Thyroid gland (tissue), 4 donors: ENCODE measurements around the gene HNRNPM. TPM values are rescaled to one million over a fixed set of nuclear protein-coding genes. Genes with fewer than 3 reads are reported as not detected.

ENCODE experiments used
- DNase-seq, 2 donors: peaks; one replicate each; pipeline ENCODE4 v3.0.0-alpha.2; 2019
- H3K27ac ChIP-seq, 3 donors: fragments of 200-600 bp; sonication (generic); 1 replicate in 2 of 3; 2 replicates in 1 of 3; pipeline ENCODE4 v1.5.1; 2016 to 2019; ENCODE audit warnings: mild to moderate bottlenecking in 1 of 3, moderate library complexity in 1 of 3
- H3K27me3 ChIP-seq: fragments of 200-600 bp; sonication (generic); one replicate; pipeline ENCODE4 v1.5.1; 2019
- H3K36me3 ChIP-seq, 2 donors: fragments of 200-600 bp; sonication (generic); one replicate each; pipeline ENCODE4 v1.5.1; 2016 to 2019
- H3K4me1 ChIP-seq, 2 donors: fragments of 200-600 bp; sonication (generic); one replicate each; pipeline ENCODE4 v1.5.1; 2017 to 2019
- H3K4me3 ChIP-seq, 3 donors: fragments of 200-600 bp; sonication (generic); replicated peaks in 1 of 3; 1 replicate in 2 of 3; 2 replicates in 1 of 3; pipeline ENCODE4 v1.5.1; 2016; ENCODE audit warnings: mild to moderate bottlenecking in 1 of 3
- H3K9me3 ChIP-seq: fragments of 200-600 bp; sonication (generic); one replicate; pipeline ENCODE4 v1.5.1; 2017
- POLR2A ChIP-seq, 2 donors: fragments of 450-650 bp; IDR thresholded peaks; one replicate each; pipeline ENCODE4 v1.6.1; 2017; ENCODE audit warnings: antibody characterized with exemption in 2 of 2, mild to moderate bottlenecking in 2 of 2, moderate library complexity in 1 of 2
- WGBS, 2 donors: methylation state at CpG; one replicate each; pipeline ENCODE4 v1.1.5; 2017; 5-methylcytosine and 5-hydroxymethylcytosine counted together
- intact Hi-C: fragments of 100-400 bp; cut with DNase I; formaldehyde crosslinking; loops from one replicate; pipeline ENCODE4 v1.15.1; 2023
- total RNA-seq, 4 donors: library from RNA; depleted of rRNA; stranded (reverse); fragments of >200 nt; gene quantifications; one replicate each; pipeline ENCODE4 v1.2.3, GENCODE V29; 2016
- TF ChIP-seq, protein P1 (sequence below), 6 experiments: fragments of 200-600 bp in 3 of 6; fragments of 450-650 bp in 3 of 6; sonication (generic) in 3 of 6; IDR thresholded peaks; one replicate each; pipeline ENCODE4 v1.5.1; 2016 to 2019; ENCODE audit warnings: antibody characterized with exemption in 6 of 6, mild to moderate bottlenecking in 2 of 6, inconsistent platforms in 1 of 6, moderate library complexity in 1 of 6

The HNRNPM gene
- total RNA-seq, 4 donors from 2014 or later = 79.3 to 138 (median 97.2) TPM

DNA sequence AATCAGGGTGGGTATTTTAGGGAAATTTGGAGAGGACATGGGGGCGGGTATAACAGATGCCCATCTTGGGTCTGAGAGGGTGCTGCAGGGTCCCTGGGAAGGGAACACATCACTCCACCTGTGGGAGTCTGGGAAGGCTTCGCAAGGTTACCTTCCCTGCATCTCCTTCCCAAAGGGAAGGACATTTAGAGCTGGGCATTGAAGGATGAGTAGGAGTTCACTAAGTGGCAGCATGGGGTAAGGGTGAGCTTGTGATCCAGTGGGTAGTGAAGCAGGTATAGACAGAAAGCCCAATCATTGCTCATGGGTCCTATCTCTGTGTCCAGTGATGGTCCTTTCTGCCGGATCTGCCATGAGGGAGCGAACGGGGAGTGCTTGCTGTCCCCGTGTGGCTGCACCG, 18.5 kb upstream of the HNRNPM start:
- no peaks in the 10 kb centered on the region for H3K27me3 ChIP-seq
- WGBS, 2 donors = 94 to 95% methylated on average over 7 of the region's 7 CpGs
- intact Hi-C loops = no loop called here
- no peak for DNase-seq
- peaks cover 0 to 18% of the 10 kb centered on the region in 2 donors for H3K4me1 ChIP-seq
- TF ChIP-seq, protein P1, sequence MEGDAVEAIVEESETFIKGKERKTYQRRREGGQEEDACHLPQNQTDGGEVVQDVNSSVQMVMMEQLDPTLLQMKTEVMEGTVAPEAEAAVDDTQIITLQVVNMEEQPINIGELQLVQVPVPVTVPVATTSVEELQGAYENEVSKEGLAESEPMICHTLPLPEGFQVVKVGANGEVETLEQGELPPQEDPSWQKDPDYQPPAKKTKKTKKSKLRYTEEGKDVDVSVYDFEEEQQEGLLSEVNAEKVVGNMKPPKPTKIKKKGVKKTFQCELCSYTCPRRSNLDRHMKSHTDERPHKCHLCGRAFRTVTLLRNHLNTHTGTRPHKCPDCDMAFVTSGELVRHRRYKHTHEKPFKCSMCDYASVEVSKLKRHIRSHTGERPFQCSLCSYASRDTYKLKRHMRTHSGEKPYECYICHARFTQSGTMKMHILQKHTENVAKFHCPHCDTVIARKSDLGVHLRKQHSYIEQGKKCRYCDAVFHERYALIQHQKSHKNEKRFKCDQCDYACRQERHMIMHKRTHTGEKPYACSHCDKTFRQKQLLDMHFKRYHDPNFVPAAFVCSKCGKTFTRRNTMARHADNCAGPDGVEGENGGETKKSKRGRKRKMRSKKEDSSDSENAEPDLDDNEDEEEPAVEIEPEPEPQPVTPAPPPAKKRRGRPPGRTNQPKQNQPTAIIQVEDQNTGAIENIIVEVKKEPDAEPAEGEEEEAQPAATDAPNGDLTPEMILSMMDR (IDR thresholded peaks at IDR 0.05) = no peak
- TF ChIP-seq POLR2A (IDR thresholded peaks at IDR 0.05) = no peak
- no peaks in the 10 kb centered on the region for H3K9me3 ChIP-seq
- H3K36me3 ChIP-seq = peaks cover 17 to 22% of the 10 kb centered on the region in 2 donors
- no peak overlapping the region for H3K27ac ChIP-seq
- no peak overlapping the region for H3K4me3 ChIP-seq

DNA sequence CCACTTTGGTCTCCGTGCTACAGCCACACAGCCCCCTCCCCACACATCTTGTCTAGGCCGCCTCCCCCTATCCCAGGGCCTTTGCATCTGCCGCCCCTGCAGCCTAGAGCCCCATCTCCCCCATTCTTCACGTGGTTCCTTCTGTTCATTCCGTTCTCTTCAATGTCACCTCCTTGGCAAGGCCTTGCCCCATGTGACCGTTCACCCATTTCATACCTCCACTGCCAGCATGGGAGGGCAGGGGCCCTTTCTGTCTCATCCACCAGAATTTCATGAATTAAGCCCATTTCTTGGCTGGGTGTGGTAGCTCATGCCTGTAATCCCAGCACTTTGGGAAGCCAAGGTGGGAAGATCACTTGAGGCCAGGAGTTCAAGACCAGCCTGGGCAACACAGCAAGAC, 15.7 kb upstream of the HNRNPM start:
- intact Hi-C loops = no loop called here
- Histone ChIP-seq H3K36me3 (peaks cover 9 to 11% of the 10 kb centered on the region in 2 donors), H3K4me3 (no peak overlapping the region), H3K27ac (no peak overlapping the region), H3K27me3 (no peaks in the 10 kb centered on the region), H3K4me1 (peaks cover 0 to 7% of the 10 kb centered on the region in 2 donors), H3K9me3 (no peaks in the 10 kb centered on the region)
- DNase-seq = no peak
- no peak for TF ChIP-seq POLR2A (IDR thresholded peaks at IDR 0.05)
- TF ChIP-seq, protein P1 (IDR thresholded peaks at IDR 0.05) = no peak
- WGBS, 2 donors = 90 to 92% methylated on average over 6 of the region's 6 CpGs

DNA sequence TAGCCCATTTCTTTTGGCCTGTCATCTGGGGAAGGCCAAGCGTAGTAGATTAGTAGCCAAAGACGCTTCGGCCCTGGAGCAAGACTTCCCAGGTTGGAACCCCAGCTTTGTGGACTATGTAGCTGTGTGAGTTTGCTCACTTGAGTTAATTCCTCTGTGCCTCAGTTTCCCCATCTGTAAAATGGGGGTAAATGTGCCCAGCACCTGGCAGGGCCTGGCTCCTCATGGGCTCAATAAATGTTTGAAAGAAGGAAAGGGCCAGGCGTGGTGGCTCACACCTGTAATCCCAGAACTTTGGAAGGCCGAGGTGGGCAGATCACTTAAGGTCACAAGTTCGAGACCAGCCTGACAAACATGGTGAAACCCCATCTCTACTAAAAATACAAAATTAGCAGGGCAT, 14.9 kb upstream of the HNRNPM start:
- intact Hi-C loops = no loop called here
- no peaks in the 10 kb centered on the region for H3K9me3 ChIP-seq
- peaks cover 9 to 11% of the 10 kb centered on the region in 2 donors for H3K36me3 ChIP-seq
- no peak overlapping the region for H3K4me3 ChIP-seq
- no peak for TF ChIP-seq POLR2A (IDR thresholded peaks at IDR 0.05)
- TF ChIP-seq, protein P1 (IDR thresholded peaks at IDR 0.05) = no peak
- 96 to 97% methylated on average over 6 of the region's 6 CpGs for WGBS, 2 donors
- peaks cover 0 to 3% of the 10 kb centered on the region in 2 donors for H3K4me1 ChIP-seq
- no peaks in the 10 kb centered on the region for H3K27me3 ChIP-seq
- DNase-seq = no peak
- H3K27ac ChIP-seq = no peak overlapping the region

DNA sequence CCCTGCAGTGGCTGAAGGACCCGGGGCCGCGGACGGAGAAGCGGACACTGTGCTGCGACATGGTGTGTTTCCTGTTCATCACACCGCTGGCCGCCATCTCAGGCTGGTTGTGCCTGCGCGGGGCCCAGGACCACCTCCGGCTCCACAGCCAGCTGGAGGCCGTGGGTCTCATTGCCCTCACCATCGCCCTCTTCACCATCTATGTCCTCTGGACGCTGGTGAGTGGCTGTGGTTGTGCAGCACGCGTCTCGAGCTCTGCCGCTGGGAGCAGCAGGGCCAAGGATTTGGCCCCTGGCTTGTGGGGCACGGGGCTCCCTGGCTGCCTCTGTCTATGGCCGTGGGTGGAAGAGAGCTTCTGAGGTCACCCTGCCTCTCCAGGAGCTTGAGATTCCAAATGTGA, 14.1 kb upstream of the HNRNPM start:
- Histone ChIP-seq H3K4me3 (no peak overlapping the region), H3K4me1 (peaks cover 0 to 3% of the 10 kb centered on the region in 2 donors), H3K27ac (no peak overlapping the region), H3K9me3 (no peaks in the 10 kb centered on the region), H3K36me3 (peaks cover 9 to 11% of the 10 kb centered on the region in 2 donors), H3K27me3 (no peaks in the 10 kb centered on the region)
- DNase-seq = no peak
- WGBS, 2 donors = 93 to 94% methylated on average over 14 to 20 of the region's 20 CpGs
- TF ChIP-seq POLR2A (IDR thresholded peaks at IDR 0.05) = no peak
- TF ChIP-seq, protein P1 (IDR thresholded peaks at IDR 0.05) = no peak
- intact Hi-C loops = no loop called here

DNA sequence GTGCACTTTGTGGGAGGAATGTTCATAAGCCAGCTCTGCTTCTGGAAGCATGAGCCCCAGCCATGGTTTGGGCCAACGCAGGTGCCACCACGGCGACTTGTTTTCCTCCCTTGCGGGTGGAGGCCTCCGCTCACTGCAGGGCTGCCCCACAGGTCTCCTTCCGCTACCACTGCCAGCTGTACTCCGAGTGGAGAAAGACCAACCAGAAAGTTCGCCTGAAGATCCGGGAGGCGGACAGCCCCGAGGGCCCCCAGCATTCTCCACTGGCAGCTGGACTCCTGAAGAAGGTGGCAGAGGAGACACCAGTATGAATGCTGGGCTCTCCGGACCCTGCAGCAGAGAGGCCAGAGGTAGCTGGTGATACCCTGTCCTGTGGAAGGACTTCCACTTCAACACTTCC, 6.5 kb upstream of the HNRNPM start:
- DNase-seq = no peak
- Histone ChIP-seq H3K9me3 (no peaks in the 10 kb centered on the region), H3K4me3 (no peak overlapping the region), H3K27me3 (no peaks in the 10 kb centered on the region), H3K36me3 (peaks cover 0 to 10% of the 10 kb centered on the region in 2 donors), H3K27ac (peak overlapping the region in 2 of 3 donors; percentile 19 to 61), H3K4me1 (peaks cover 4 to 16% of the 10 kb centered on the region in 2 donors)
- no peak for TF ChIP-seq POLR2A (IDR thresholded peaks at IDR 0.05)
- TF ChIP-seq, protein P1 (IDR thresholded peaks at IDR 0.05) = no peak
- intact Hi-C loops = no loop called here
- WGBS, 2 donors = 93 to 96% methylated on average over 8 to 12 of the region's 12 CpGs
